Kidney (tissue), 14 donors: ENCODE results near the gene PDGFD. TPM values are rescaled to one million over a fixed set of nuclear protein-coding genes. Genes with fewer than 3 reads are reported as not detected.

Source experiments
- DNase-seq, 5 donors: peaks; one replicate each; pipeline ENCODE4 v3.0.0-alpha.2; 2013 to 2020
- FAIRE-seq: peaks from 2 replicates; lab custom pipeline; 2012; peaks lifted over from hg19 to GRCh38; lab: Jason Lieb, UNC
- H3K27ac ChIP-seq, 2 donors: one replicate each; pipeline ENCODE4 v1.7.0; 2013; ENCODE audit warnings: low read depth in 2 of 2, low read length in 2 of 2, inconsistent platforms in 1 of 2
- H3K27me3 ChIP-seq: one replicate; pipeline ENCODE4 v1.7.1; 2013; ENCODE audit warnings: low read length, inconsistent platforms; ENCODE audit not compliant: control insufficient read depth, insufficient read depth
- H3K36me3 ChIP-seq, 3 donors: one replicate each; pipeline versions ENCODE4 v1.7.0 to v1.7.1; 2013; ENCODE audit warnings: low read length in 3 of 3, control low read depth in 1 of 3, inconsistent platforms in 1 of 3; ENCODE audit not compliant: insufficient read depth in 3 of 3, control insufficient read depth in 2 of 3
- H3K4me1 ChIP-seq, 3 donors: one replicate each; pipeline versions ENCODE4 v1.7.0 to v1.7.1; 2013; ENCODE audit warnings: low read length in 3 of 3, inconsistent platforms in 1 of 3, low read depth in 1 of 3; ENCODE audit not compliant: control insufficient read depth in 2 of 3, insufficient read depth in 2 of 3
- H3K4me3 ChIP-seq, 3 donors: one replicate each; pipeline versions ENCODE4 v1.7.0 to v1.8.1; 2013; ENCODE audit warnings: low read length in 3 of 3, control low read depth in 1 of 3, inconsistent platforms in 1 of 3
- H3K9ac ChIP-seq, 3 donors: one replicate each; pipeline versions ENCODE4 v1.7.0 to v1.7.1; 2013; ENCODE audit warnings: low read length in 3 of 3, control low read depth in 1 of 3, inconsistent platforms in 1 of 3
- H3K9me3 ChIP-seq, 3 donors: one replicate each; pipeline versions ENCODE4 v1.7.0 to v1.7.1; 2013; ENCODE audit warnings: low read length in 3 of 3, control low read depth in 1 of 3, inconsistent platforms in 1 of 3; ENCODE audit not compliant: control insufficient read depth in 2 of 3, insufficient read depth in 1 of 3
- intact Hi-C: fragments of 100-400 bp; cut with DNase I; formaldehyde crosslinking; loops from one replicate; pipeline ENCODE4 v1.11.1; 2022
- polyA plus RNA-seq: library from polyadenylated mRNA; stranded (reverse); fragments of 350-450 nt; fragmentation: Illumina TruSeq; extraction: RNeasy Lipid Tissue Mini Kit (QIAGEN cat#74804); gene quantifications from one replicate; pipeline ENCODE4 v1.2.3, GENCODE V29; 2014; ENCODE audit warnings: low read depth, low replicate concordance; ENCODE audit not compliant: insufficient read depth
- total RNA-seq: library from RNA; stranded (reverse); fragmentation: NEBNext Ultra II Directional; extraction: Animal tissue kit (Norgen Biotek cat#: 25700); gene quantifications from one replicate; pipeline ENCODE4 v1.2.1, GENCODE V29; 2021
- TF ChIP-seq, protein P1 (sequence below): IDR thresholded peaks from 3 replicates; pipeline ENCODE4 v1.5.1; 2012; ENCODE audit warnings: mild to moderate bottlenecking, moderate library complexity, borderline replicate concordance; ENCODE audit not compliant: insufficient read depth; ENCODE audit errors: extremely low read depth
- donor health status: control.
- donor health status: control.
- donor health status: control.
- donor health status: control.
- donor health status: control.
- donor health status: DM: yes; HTN: yes; CAD: no.
- donor health status: Normal renal cell carcinoma (clear cell type).

Gene PDGFD
- total and polyA plus RNA-seq, 2 donors from 2014 or later = 5.3 to 12.2 TPM

GRCh38 chr11:104060820-104061219, 103.1 kb downstream of the PDGFD start:
- TF ChIP-seq, protein P1, sequence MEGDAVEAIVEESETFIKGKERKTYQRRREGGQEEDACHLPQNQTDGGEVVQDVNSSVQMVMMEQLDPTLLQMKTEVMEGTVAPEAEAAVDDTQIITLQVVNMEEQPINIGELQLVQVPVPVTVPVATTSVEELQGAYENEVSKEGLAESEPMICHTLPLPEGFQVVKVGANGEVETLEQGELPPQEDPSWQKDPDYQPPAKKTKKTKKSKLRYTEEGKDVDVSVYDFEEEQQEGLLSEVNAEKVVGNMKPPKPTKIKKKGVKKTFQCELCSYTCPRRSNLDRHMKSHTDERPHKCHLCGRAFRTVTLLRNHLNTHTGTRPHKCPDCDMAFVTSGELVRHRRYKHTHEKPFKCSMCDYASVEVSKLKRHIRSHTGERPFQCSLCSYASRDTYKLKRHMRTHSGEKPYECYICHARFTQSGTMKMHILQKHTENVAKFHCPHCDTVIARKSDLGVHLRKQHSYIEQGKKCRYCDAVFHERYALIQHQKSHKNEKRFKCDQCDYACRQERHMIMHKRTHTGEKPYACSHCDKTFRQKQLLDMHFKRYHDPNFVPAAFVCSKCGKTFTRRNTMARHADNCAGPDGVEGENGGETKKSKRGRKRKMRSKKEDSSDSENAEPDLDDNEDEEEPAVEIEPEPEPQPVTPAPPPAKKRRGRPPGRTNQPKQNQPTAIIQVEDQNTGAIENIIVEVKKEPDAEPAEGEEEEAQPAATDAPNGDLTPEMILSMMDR = no peak
- Histone ChIP-seq H3K27me3 (no peaks in the 10 kb centered on the region), H3K9ac (no peak overlapping the region), H3K9me3 (no peaks in the 10 kb centered on the region), H3K36me3 (no peaks in the 10 kb centered on the region), H3K4me1 (no peaks in the 10 kb centered on the region), H3K4me3 (no peak overlapping the region), H3K27ac (no peak overlapping the region)
- DNase-seq (no peak), FAIRE-seq (no peak)
- intact Hi-C loops = no loop called here

DNA sequence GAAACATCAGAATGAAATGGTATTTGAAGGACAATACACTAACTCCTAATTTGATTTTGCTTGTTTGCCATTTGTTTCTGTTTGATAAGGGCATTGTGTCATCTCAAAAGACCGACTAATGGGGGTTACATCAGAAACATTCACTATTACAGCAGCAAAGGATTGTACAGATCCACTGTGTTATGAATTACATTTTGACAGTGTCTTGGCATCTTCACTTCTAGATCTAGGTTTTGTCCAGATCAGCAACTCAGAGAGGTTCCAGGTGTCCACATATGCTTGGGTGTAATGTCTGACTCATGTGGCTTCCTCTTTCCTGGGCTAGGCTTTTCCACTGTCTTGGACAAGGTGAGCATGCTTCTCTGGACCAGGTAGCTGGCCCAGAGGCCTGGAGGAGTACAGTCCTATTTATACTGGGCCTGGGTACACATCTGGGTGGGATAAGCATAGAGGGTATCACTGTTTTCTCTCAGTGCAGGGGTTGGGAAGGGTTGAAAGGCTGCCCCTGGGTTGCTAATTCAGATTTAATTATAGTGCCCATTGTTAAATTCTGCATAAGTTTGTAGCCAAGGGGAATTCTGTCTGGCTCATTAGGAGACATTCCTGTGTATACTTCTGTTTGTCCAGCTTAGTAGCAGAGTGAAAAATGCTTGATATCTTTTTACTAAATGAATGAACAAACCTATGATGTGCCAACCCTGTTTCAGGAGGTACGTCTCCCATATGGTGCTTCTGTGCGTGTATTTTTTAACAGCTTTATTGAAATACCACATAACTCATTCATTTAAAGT, 103.7 kb downstream of the PDGFD start:
- no peaks in the 10 kb centered on the region for H3K4me1 ChIP-seq
- no peaks in the 10 kb centered on the region for H3K36me3 ChIP-seq
- DNase-seq (no peak), FAIRE-seq (no peak)
- H3K9me3 ChIP-seq = no peaks in the 10 kb centered on the region
- TF ChIP-seq, protein P1 = no peak
- no peak overlapping the region for H3K9ac ChIP-seq
- H3K27me3 ChIP-seq = no peaks in the 10 kb centered on the region
- intact Hi-C loops = no loop called here
- H3K4me3 ChIP-seq = no peak overlapping the region
- H3K27ac ChIP-seq = no peak overlapping the region

- DNase-seq = no peak
- intact Hi-C loops = no loop called here
- no peak for FAIRE-seq
- H3K36me3 ChIP-seq = no peaks in the 10 kb centered on the region
- no peaks in the 10 kb centered on the region for H3K27me3 ChIP-seq
- no peaks in the 10 kb centered on the region for H3K9me3 ChIP-seq
- no peak overlapping the region for H3K9ac ChIP-seq
- H3K4me1 ChIP-seq = no peaks in the 10 kb centered on the region
- H3K27ac ChIP-seq = no peak overlapping the region
- TF ChIP-seq, protein P1 = no peak
- no peak overlapping the region for H3K4me3 ChIP-seq
Measured at GRCh38 chr11:104058680-104059079, 105.3 kb downstream of the PDGFD start.
